ENCODE measurements around the gene DMGDH.

The DMGDH gene

GRCh38 chr5:79069488-79070349, at the start of gene DMGDH, which contains the start of gene BHMT2:
Gene DMGDH (minus strand): TSS chr5:79069674. CDS start chr5:79069620, 54 bp downstream.
Gene BHMT2 (plus strand): TSS chr5:79069767. CDS start chr5:79069783, 16 bp downstream.
- no peak for DNase-seq (ENCODE audit: low read depth)

DNA sequence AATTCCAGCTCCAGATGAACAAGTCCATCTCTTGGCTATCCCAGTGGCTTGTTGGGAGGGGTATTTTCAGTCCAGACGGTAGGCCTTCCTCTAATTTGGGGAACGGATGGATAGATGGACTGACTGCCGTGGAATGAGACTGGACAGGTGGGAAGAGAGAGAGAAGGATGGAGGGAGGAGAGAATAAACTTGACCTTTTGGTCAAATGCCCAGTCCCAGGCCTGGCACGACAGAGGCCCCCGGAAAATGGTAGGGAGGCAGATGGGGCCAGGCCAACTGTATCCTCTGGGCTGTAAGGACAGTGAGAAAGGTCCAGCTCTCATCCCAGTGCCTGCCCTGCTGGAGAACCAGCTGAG, 43.2 kb upstream of the DMGDH start:
- DNase-seq (ENCODE audit: low read depth): no peak

- no peak for DNase-seq (ENCODE audit: low read depth)
Observed at GRCh38 chr5:79111960-79112702, 42.7 kb upstream of the DMGDH start.

DNA sequence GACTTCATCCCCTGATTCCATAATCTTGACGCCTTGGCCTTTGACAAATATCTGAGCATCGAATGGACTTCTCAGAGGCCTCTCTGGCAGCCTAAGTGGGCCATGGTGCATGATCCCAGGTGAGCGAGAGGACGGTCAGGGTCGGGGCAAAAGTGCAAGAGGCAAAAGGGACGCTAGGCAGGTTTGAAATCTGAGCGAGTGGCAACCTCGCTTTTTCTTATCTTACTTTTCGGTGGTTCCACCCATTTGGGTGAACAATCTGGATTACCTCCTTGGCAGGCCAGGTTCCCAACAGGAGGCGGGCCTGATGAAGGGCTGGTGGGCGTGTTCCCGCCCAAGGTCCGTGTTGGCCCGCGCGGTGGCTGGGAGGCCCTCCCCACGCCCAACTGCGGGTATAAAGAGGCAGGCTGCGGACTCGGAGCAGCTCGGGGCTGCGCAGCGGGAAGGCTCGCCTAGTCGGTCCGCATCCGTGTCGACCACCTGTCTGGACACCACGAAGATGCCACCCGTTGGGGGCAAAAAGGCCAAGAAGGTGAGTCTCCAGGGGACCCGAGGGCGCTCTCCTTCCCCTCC, 42.0 kb upstream of the DMGDH start, which contains the start of gene BHMT:
BHMT (plus strand) TSS at position 423 of the 573 bp plus-strand sequence; CDS start at position 500, 77 bp downstream.
- no peak for DNase-seq (ENCODE audit: low read depth)

DNA sequence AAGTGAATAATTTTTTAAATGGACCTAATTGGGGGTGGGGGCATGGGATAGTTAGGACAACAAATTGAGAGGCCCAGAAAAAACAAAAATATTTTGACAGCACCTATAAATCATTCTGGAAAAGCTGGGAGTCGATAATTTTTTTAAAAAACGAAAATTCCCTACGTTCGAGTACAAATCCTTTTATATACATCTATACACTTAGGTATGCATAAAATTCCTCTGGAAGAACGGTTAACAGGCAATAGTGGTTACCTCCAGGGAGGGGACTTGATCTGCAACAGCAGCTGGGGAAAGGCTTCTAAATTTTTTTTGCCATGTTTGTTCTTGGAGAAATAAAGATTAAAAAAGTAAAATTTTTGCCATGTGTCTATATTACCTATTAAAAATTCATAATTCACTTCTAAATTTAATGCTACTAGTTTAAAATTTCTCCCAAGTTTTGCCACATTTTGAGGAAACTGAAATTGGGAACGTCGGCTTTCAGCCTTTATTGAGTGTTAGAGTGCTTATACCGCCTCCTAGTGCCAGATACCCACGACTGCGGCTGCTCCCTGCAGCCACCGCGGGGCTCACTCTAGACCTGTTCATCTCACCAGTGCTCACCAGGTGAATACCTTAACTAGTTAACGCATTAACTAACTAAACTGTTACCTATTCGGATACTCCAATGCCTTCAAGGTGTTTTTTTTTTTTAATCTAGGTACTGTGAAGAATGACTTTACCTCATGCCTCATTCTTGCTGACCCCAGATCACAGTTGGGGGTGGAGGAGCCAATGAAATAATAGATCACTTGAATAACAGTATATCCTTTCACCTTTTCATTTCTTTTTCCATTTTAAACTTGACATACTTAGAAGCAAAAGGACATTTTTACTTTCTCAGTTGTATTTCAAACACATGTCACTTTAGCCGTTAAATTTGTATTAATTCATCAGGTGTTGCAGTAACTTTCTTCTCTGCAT, 40.3 kb upstream of the DMGDH start:
- DNase-seq (ENCODE audit: low read depth): no peak

GRCh38 chr5:79108792-79109191, 39.3 kb upstream of the DMGDH start:
- no peak for DNase-seq (ENCODE audit: low read depth)

DNA sequence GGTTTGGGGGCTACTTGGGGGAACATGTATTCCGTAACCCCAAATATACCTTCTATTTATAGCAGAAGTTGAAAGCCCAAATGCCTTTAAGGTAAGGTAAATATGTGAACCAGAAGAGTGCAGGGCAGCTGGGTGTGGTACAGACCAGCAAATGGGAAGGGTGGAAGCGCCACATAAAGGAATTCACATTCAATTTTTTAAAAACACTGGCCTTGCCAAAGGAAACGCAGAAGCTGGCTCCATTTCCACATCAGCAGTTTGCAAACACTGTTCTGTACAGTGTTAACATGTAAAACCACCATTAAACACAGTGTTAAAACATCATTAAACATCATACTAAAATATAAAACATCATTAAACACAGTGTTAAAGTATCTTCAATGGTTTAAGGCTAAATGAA, 38.6 kb upstream of the DMGDH start:
- no peak for DNase-seq (ENCODE audit: low read depth)

DNA sequence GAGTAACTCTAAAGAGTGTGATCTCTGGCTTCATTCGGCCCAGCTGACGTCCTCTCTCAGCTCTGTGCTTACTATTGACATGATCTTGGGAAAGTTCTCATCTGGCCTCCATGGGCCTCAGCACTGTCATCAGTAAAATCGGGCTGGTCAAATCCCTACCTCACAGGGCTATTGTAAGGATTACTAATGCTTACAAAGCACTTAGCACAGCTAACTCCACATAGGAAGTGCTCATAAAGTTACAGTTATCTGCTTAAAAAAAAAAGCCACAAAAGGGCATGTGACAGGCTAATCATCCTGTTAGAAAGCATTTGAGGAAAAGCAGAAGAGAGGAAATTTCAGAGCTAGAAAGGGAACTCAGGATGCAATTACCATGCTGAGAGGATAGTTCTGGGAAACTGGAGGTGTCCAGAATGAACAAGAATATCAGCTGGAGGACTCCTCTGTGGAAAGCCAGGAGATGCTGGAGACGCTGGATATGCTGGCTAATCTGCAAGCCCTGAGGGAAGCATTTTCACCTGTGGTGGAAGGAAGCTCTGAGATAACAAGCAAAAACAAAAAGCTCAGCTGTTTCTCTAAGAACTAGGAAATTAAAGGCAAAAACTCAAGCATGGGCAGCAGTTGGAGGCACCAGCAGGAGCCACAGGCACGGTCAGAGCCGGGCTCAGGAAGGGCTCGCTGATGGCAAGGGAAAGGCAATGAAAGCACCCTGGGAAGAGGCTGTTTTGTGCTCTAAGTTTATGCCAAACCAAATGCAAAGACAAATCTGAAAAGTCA, 37.7 kb upstream of the DMGDH start:
- no peak for DNase-seq (ENCODE audit: low read depth)

DNA sequence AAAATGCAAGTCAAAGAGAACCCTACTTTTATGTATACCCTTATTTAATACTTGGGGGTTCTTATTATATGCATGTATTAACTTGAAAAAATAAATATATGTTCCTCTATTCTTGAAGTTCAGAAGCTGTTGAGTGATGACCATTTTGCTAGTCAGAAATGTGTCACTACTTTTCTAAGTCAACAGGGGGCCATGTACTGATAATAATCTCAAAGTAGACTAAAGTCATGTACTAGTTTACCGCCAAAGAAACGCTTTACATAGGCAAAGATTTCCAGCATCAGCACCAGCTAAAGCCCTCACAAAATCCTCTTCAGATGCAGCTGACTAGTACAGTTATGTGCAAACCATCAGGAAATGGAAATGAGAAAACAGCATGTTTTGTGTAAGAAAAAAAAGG, 36.4 kb upstream of the DMGDH start:
- DNase-seq (ENCODE audit: low read depth): no peak

- DNase-seq (ENCODE audit: low read depth): no peak
Observed at GRCh38 chr5:79093762-79094161, 24.3 kb upstream of the DMGDH start.

DNA sequence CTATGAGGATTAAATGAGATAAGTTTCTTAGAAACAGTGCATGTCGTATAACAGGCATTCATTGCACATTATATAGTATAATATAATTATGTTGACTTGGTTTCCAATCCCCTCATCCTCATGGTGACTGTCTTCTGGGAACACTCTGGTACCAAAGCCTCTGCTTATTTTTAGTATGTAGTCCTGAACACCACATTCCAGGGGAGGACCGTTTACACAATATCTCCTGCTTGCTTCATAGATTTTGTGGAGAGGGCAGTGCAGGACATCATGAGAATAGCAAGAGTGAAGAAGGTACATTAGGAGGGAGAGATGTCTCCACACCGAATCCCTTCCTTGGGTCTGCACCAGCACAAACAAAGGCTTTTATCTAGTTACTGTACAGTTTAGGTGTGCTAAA, 21.6 kb upstream of the DMGDH start:
- DNase-seq (ENCODE audit: low read depth): no peak

- no peak for DNase-seq (ENCODE audit: low read depth)
Observed at GRCh38 chr5:79088507-79088906, 19.0 kb upstream of the DMGDH start.

GRCh38 chr5:79086116-79086515, 16.6 kb upstream of the DMGDH start:
- DNase-seq (ENCODE audit: low read depth): no peak

GRCh38 chr5:79081779-79082178, 12.3 kb upstream of the DMGDH start:
- DNase-seq (ENCODE audit: low read depth): no peak

- DNase-seq (ENCODE audit: low read depth): no peak
Observed at GRCh38 chr5:79080804-79081203, 11.3 kb upstream of the DMGDH start.

DNA sequence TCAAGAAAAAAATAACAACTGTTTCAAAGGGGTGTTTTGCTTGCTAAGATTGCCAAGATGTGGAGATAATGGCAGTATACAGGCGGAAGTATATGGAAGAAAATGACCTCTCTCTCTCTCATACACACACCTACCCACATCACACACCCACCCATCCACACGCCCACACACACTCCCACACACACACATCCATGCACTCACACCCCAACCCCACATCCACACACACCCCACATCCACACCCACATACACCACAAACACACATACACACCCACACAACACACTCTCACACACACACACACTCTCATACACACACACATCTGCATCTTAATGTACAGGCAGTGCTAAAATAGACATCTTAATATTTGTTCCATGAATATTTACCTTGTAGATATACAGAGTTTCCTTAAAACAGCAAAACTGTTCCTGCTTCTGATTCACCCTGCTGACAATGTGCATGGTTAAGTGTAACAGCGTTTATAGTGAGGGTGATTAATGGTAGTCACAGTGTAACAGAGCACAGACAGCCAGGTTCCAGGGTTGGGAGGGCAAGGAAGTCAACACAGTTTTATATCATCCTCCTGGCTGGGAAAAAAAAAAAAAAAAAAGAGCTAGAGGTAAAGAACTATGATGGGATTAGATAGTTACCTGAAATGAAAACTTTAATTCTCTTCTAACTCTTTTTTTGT, 8.3 kb upstream of the DMGDH start:
- DNase-seq (ENCODE audit: low read depth): no peak

DNA sequence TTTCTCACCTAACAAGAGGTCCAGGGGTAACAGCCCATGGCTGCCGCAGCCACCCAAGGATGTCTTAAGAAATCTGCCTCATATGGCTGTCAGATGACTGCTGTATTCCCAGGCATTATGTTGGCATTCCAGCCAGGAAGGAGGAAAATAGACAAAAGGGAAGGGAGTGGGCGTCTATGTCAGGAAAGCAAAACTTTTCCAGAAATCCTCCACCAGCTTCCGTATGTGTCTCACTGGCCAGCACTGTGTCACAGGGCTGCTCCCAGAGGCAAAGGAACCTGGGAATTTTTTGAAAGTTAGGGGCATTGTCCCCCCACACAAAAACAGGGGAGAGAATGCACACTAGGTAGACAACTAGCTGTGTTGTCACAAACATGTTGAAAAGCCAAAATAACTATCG, 7.3 kb upstream of the DMGDH start:
- DNase-seq (ENCODE audit: low read depth): no peak

- no peak for DNase-seq (ENCODE audit: low read depth)
Observed at GRCh38 chr5:79075646-79076426, 6.4 kb upstream of the DMGDH start.

DNA sequence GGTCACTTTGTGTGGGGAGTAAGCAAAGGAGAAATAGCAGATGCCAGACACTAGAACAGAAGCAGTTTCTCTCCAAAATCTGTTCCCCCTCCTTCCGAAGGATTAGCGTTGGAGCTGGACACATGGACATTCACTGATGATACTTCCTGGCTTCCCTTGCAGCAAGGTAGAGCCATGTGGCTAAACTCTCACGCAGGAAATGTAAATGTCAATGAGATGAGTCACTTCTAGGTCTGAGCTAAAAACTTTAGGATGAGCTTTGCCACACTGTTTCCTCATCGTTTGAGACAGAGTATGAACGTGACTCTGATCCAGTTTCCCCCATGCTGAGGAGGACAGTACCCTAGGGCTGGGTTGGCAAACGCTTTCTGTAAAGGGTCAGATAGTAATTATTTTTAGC, 5.2 kb upstream of the DMGDH start:
- DNase-seq (ENCODE audit: low read depth): no peak

GRCh38 chr5:79070350-79070667, 835 bp upstream of the DMGDH start:
- no peak for DNase-seq (ENCODE audit: low read depth)

All from stimulated activated CD8-positive, alpha-beta memory T cell treated with anti-CD3 and anti-CD28 coated beads, Interleukin-15, amount 100 ng/mL, for 1 hour (primary cell).